IPS-15b (cell line): ENCODE results near the gene NCOR1.

ENCODE experiments used
- H3K27me3 ChIP-seq: one replicate; pipeline ENCODE4 v1.6.1; 2013; ENCODE audit warnings: low read length; ENCODE audit not compliant: control insufficient read depth, insufficient read depth
- H3K36me3 ChIP-seq: one replicate; pipeline ENCODE4 v1.6.1; 2013; ENCODE audit warnings: low read length; ENCODE audit not compliant: control insufficient read depth, insufficient read depth
- H3K4me1 ChIP-seq: one replicate; pipeline ENCODE4 v1.6.1; 2013; ENCODE audit warnings: mild to moderate bottlenecking, low read length; ENCODE audit not compliant: control insufficient read depth, insufficient read depth
- H3K4me3 ChIP-seq: one replicate; pipeline ENCODE4 v1.5.1; 2013; ENCODE audit warnings: low read depth, low read length
- H3K9ac ChIP-seq: one replicate; pipeline ENCODE4 v1.6.1; 2013; ENCODE audit warnings: low read depth, mild to moderate bottlenecking, low read length
- H3K9me3 ChIP-seq: one replicate; pipeline ENCODE4 v1.6.1; 2013; ENCODE audit warnings: mild to moderate bottlenecking, low read length; ENCODE audit not compliant: control insufficient read depth, insufficient read depth

NCOR1 gene

DNA sequence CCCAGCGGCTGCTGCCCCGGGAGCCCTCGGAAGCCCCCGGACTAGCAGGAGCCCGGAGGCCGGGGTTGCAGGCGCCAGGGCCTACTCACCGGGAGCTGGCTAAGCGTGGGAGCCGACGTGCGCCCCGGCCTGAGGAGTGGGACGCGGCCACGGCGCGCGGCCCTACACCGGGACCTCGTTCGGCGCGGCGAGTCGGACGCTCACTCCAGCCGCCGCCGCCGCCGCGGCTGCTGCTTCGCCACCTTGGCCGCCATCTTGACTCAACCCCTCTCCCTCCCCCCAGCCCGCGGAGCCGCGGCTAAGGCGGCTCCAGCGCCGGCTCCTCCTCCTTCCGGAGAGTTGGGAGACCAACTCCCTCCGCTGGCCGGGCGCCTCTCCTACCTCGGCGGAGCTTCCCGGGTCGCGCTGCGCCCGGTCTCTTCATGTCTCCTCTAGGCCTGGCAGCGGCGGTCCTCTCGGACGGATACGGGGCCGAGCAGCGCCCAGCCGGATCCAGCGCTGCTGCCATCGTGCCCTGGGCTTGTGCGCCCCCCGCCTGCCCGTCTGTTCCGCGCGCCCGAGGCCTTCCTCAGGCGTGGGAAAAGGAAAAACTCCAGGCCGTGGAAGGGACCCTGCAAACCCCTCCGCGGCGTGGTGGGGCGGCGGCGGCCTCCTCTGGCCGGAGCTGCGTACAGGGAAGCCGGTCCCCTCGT is at the start of gene NCOR1:
TSS of gene NCOR1 (minus strand) at position 262 of the 692 bp plus-strand sequence. CDS start 20,965 bp downstream, outside the sequence.
- Histone ChIP-seq H3K9ac (peak within 1 kb of the TSS; percentile 91), H3K9me3 (no peaks in the 10 kb centered on the region), H3K36me3 (no peaks in the 10 kb centered on the region), H3K4me1 (no peaks in the 10 kb centered on the region), H3K27me3 (no peaks in the 10 kb centered on the region), H3K4me3 (peak within 1 kb of the TSS; percentile 59)

DNA sequence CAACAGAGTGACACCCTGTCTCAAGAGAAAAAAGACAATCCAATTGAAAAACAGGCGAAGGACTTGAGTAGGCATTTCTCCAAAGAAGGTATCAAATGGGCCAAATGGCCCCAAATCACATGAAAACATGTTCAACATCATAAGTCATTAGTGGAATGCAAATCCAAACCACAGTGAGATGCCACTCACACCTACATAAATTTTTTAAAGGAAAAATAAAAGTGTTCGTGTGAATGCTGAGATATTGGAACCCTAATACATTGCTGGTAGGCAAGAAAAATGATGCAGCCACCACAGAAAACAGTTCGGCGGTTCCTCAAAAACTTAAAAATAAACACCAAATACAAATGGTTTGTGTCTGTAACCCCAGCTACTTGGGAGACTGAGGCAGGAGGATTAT is 46.9 kb upstream of the NCOR1 start:
- Histone ChIP-seq H3K27me3 (no peaks in the 10 kb centered on the region), H3K9ac (no peak overlapping the region), H3K36me3 (no peaks in the 10 kb centered on the region), H3K4me1 (no peaks in the 10 kb centered on the region), H3K4me3 (no peak overlapping the region), H3K9me3 (no peaks in the 10 kb centered on the region)

DNA sequence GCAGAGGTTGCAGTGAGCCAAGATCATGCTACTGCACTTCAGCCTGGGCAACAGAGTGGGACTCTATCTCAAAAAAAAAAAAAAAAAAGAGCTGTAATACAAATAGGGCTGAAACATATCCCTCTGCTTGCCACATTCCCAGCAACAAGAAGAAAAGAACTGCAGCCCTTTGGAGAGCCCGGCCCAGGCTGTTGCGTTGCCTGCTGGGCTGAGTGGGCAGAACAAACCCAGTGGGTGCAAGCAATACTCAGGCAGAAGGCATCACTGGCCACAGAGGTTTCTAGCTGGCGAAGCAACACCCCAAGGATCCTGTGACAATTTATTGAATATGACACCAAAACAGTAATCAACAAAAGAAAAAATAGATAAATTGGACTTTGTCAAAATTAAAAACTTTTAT is 45.7 kb upstream of the NCOR1 start:
- Histone ChIP-seq H3K27me3 (no peaks in the 10 kb centered on the region), H3K4me1 (no peaks in the 10 kb centered on the region), H3K4me3 (no peak overlapping the region), H3K9ac (no peak overlapping the region), H3K9me3 (no peaks in the 10 kb centered on the region), H3K36me3 (no peaks in the 10 kb centered on the region)

DNA sequence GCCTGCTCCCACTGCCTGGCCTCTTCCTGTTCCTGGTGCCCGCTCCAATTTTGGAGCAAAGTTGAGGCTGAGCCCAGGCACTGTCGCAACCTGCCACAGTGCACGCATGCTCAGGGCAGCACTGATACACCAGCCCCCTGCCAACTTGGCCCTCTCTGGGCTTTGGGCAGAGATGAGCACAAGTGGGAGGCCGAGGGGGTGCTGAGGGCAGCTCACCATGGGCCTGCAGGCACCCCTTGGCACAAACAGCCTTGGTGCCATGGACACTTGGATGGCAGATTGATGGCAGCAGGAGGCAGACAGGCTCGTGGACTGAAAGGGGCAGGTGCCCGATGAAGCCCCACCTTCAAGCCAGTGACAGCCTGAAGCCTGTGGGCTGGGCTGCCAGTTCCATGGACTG is 44.6 kb upstream of the NCOR1 start:
- Histone ChIP-seq H3K4me1 (peaks cover 3% of the 10 kb centered on the region), H3K9ac (no peak overlapping the region), H3K4me3 (no peak overlapping the region), H3K9me3 (no peaks in the 10 kb centered on the region), H3K36me3 (no peaks in the 10 kb centered on the region), H3K27me3 (no peaks in the 10 kb centered on the region)

DNA sequence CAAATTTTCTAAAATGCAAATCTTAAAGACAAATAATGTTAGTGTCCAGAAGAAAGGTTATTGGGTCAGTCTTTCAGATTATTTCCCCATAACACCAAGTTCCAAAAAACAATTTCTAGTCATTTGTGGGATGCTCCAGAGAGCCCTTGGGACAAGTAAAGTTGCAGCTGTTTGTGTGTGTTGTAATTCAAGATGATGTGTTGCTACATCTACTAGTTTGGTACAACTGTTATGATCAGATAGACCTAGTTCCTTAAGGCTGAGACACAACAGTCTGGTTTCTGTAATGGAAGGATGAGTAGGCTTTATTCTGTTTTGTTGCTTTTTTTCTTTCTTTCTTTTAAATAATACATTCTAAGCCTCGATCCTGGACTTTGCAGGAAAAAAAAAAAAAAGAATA is 43.6 kb upstream of the NCOR1 start:
- H3K27me3 ChIP-seq = no peaks in the 10 kb centered on the region

DNA sequence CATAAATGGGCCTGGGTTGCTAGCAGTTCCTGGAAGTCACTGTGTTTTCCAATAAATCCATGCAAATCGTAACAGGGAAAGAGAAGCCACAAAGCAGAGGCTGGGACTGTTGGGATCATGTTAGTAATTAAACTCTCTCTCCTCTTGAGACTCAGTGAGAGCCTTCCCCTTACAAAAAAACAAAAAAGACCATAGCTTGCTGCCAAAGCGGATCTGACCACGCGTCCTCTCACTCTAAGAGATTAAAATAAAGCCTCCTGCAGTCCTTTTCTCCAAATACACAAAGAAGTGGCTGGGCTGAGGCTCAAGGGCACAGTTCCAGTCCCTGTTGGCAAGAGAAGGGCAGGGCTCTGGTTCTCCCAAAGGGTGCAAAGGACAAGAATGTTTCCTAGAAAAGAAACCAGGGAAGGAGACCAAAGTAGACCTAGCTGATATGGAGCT is 40.2 kb upstream of the NCOR1 start:
- Histone ChIP-seq H3K27me3 (no peaks in the 10 kb centered on the region), H3K9ac (no peak overlapping the region), H3K9me3 (no peaks in the 10 kb centered on the region), H3K4me1 (peaks cover 3% of the 10 kb centered on the region), H3K4me3 (no peak overlapping the region), H3K36me3 (no peaks in the 10 kb centered on the region)

More for the DNA sequence above, 43.6 kb upstream of the NCOR1 start:
- no peaks in the 10 kb centered on the region for H3K9me3 ChIP-seq
- H3K36me3 ChIP-seq = no peaks in the 10 kb centered on the region
- H3K4me1 ChIP-seq = peaks cover 3% of the 10 kb centered on the region
- H3K4me3 ChIP-seq = no peak overlapping the region
- H3K9ac ChIP-seq = no peak overlapping the region

DNA sequence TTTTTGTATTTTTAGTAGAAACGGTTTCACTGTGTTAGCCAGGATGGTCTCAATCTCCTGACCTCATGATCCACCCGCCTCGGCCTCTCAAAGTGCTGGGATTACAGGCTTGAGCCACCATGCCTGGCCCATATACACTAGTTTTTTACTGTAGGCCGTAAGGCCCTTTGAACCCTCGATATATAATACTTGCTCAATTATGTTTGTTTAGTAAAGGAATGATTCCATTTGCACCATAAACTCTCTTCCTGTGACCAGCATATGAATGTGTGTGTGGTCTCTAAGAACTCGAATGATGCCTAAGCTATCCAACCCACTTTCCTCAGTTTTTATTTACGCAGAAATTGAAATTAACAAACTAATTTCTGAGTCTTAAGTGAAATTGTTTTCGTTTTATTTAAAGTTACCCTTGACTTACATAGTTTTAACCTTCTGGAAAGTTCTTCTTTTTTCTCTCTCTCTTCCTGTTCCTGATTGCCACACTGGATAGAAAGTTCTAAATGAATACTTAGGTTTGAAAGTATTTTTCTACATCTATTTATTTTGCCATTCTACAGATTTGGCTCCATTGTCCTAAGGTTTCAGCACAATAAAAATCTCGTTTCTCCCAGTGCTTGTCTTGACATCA is 39.6 kb upstream of the NCOR1 start:
- H3K4me1 ChIP-seq = peaks cover 3% of the 10 kb centered on the region
- H3K27me3 ChIP-seq = no peaks in the 10 kb centered on the region
- no peak overlapping the region for H3K4me3 ChIP-seq
- no peak overlapping the region for H3K9ac ChIP-seq
- no peaks in the 10 kb centered on the region for H3K9me3 ChIP-seq
- no peaks in the 10 kb centered on the region for H3K36me3 ChIP-seq

DNA sequence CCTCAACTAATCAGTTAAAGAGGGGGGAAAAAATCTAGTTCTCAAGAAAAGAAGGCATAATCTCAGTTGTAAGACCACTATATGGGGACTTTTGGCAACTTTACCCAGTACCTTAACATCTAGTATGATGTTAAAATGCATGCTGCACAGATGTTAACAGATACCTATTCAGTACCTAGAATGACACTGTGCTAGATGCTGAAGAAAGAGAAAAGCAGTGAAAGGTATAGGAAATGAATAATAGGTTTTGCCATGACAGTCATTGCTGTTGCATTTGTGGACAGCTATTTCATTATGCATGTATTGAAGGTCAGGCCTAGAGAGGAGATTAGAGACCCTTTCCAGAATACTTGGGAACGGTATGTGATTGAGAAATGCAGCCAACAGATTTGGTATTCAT is 36.2 kb upstream of the NCOR1 start:
- Histone ChIP-seq H3K4me3 (no peak overlapping the region), H3K36me3 (peaks cover 3% of the 10 kb centered on the region), H3K9ac (no peak overlapping the region), H3K27me3 (no peaks in the 10 kb centered on the region), H3K9me3 (no peaks in the 10 kb centered on the region), H3K4me1 (peaks cover 3% of the 10 kb centered on the region)

DNA sequence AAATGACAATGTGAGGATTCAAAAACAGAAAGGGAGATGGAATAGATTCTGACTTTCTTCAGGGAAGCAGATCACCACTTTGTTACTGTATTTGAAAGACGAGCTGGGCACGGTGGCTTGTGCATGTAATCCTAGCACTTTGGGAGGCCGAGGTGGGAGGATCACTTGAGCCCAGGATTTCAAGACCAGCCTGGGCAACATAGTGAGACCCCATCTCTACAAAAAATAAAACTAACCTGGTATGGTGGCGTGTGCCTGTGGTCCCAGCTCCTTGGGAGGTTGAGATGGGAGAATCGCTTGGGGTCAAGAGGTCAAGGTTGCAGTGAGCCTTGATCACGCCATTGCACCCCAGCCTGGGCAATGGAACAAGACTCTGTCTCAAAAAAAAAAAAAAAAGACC is 35.7 kb upstream of the NCOR1 start:
- H3K4me3 ChIP-seq = no peak overlapping the region
- peaks cover 3% of the 10 kb centered on the region for H3K4me1 ChIP-seq
- no peak overlapping the region for H3K9ac ChIP-seq
- no peaks in the 10 kb centered on the region for H3K9me3 ChIP-seq
- peaks cover 3% of the 10 kb centered on the region for H3K36me3 ChIP-seq
- H3K27me3 ChIP-seq = no peaks in the 10 kb centered on the region

DNA sequence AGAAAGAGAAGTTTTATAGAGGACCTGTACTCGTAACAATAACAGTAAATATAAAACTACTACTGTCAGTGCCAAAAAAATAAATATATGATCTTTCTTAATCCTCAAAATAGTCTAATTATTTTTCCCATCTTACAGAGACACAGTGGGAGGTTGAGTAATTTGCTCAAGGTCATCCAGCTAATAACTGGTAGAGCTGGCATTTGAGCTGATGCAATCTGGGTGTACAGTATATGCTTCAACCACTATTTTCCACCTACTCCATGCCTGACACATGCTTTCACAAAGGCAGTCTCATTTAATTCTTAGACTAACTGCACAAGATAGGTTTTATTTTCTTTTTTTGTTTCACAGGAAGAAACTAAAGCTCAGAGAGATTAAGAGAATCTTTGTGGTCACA is 35.3 kb upstream of the NCOR1 start:
- Histone ChIP-seq H3K4me1 (no peaks in the 10 kb centered on the region), H3K9ac (no peak overlapping the region)

DNA sequence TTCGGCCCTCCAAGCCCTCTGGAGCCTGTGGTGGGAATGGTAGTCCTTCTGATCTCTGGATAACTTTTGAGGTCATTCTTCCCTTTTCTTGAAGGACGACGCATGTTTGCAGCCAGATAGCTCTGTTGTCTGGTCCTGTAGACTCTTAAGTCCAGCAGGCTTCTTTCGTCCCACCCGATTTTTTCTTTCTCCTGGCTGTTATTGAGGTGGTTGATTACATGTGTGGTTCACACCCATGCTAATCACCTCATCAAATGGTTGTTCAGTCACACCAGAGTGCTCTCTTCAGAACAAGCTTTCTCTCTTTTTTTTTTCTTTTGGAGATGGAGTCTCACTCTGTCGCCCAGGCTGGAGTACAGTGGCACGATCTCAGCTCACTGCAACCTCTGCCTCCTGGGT is 32.3 kb upstream of the NCOR1 start:
- no peak overlapping the region for H3K4me3 ChIP-seq
- H3K9ac ChIP-seq = no peak overlapping the region

More for the DNA sequence above, 35.3 kb upstream of the NCOR1 start:
- no peaks in the 10 kb centered on the region for H3K27me3 ChIP-seq
- H3K36me3 ChIP-seq = peaks cover 3% of the 10 kb centered on the region
- no peaks in the 10 kb centered on the region for H3K9me3 ChIP-seq
- H3K4me3 ChIP-seq = no peak overlapping the region

More for the DNA sequence above, 32.3 kb upstream of the NCOR1 start:
- Histone ChIP-seq H3K27me3 (no peaks in the 10 kb centered on the region), H3K9me3 (no peaks in the 10 kb centered on the region), H3K36me3 (peaks cover 3% of the 10 kb centered on the region), H3K4me1 (peaks cover 6% of the 10 kb centered on the region)
